Esophagus (tissue), 2 donors: ENCODE data around the gene BCL2A1. TPM values are rescaled to one million over a fixed set of nuclear protein-coding genes. Genes with fewer than 3 reads are reported as not detected.
"Not testable (repeated sequence)": the region's sequence is repeated elsewhere in the genome, so short reads cannot be mapped to it uniquely, and the experiment has no call there.

Source experiments
- H3K27ac ChIP-seq, 2 donors: one replicate each; pipeline ENCODE4 v1.5.1; 2013; ENCODE audit warnings: low read depth in 2 of 2, mild to moderate bottlenecking in 2 of 2, inconsistent platforms in 1 of 2, low read length in 1 of 2, moderate library complexity in 1 of 2
- H3K27me3 ChIP-seq, 2 donors: one replicate each; pipeline ENCODE4 v1.6.1; 2013; ENCODE audit warnings: low read length in 2 of 2, control low read depth in 1 of 2, mild to moderate bottlenecking in 1 of 2; ENCODE audit not compliant: insufficient read depth in 2 of 2, control insufficient read depth in 1 of 2
- H3K36me3 ChIP-seq, 2 donors: one replicate each; pipeline ENCODE4 v1.6.1; 2013; ENCODE audit warnings: low read length in 1 of 2; ENCODE audit not compliant: control insufficient read depth in 2 of 2, insufficient read depth in 2 of 2
- H3K4me1 ChIP-seq, 2 donors: one replicate each; pipeline ENCODE4 v1.6.1; 2013; ENCODE audit warnings: low read length in 1 of 2; ENCODE audit not compliant: control insufficient read depth in 2 of 2, insufficient read depth in 2 of 2
- H3K4me3 ChIP-seq, 2 donors: one replicate each; pipeline ENCODE4 v1.5.1; 2013; ENCODE audit warnings: low read length in 2 of 2, mild to moderate bottlenecking in 2 of 2, low read depth in 1 of 2, moderate library complexity in 1 of 2
- H3K9me3 ChIP-seq, 2 donors: one replicate each; pipeline ENCODE4 v1.6.1; 2013; ENCODE audit warnings: mild to moderate bottlenecking in 2 of 2, low read depth in 1 of 2, low read length in 1 of 2, moderate library complexity in 1 of 2; ENCODE audit not compliant: control insufficient read depth in 2 of 2, insufficient read depth in 1 of 2
- WGBS, 2 donors: extraction: QIAGEN DNeasy Blood & Tissue Kit; methylation state at CpG; one replicate each; pipeline ENCODE4 v1.1.7; 2013; 5-methylcytosine and 5-hydroxymethylcytosine counted together
- polyA plus RNA-seq, 2 donors: library from polyadenylated mRNA; stranded (reverse); fragments of 200-250 nt; gene quantifications; one replicate each; pipeline ENCODE4 v1.2.3, GENCODE V29; 2013
- donor health status: healthy with polysubstance abuse.
- donor health status: Bipolar disorder and iron deficiency.

Gene BCL2A1
- polyA plus RNA-seq, 2 donors: 0.89 to 1.6 TPM

DNA sequence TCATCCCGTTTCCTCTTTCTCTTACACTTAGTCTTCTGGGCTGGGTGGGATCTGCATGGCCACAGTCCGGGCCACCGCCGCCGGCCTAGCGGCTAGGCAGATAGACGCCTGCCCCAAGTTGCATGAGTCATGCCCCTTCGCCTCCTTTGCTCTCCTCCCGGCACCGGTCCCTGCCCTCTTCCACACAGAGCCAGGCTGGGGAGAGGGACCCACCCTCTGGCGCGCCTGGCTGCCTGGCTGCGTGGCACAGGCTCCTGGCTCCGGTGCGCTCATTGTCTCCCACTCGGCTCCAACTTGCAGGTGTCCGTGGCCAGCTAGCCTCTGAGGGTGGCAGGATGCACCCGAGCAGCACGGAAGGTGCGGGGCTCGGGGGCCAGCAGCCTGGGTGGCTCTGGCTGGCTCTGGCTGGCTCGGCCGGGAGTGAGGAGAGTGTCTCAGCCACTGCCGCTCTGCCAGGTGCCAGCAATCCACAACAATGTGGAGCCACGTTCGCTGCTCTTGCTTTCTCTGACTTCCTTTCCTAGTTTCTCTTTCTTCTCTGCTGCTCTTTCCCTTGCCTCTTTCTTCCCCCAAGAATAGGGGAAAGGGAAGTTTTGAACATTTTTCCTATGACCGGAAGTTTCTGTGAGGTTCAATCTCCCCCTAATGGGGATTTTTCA, 51.8 kb downstream of the BCL2A1 start:
- Histone ChIP-seq H3K36me3 (peaks cover 0 to 3% of the 10 kb centered on the region in 2 donors), H3K9me3 (peaks cover 21 to 22% of the 10 kb centered on the region in 2 donors), H3K27ac (no peak overlapping the region), H3K27me3 (no peaks in the 10 kb centered on the region), H3K4me3 (no peak overlapping the region), H3K4me1 (no peaks in the 10 kb centered on the region)
- 95 to 96% methylated on average over 27 of the region's 27 CpGs for WGBS, 2 donors

DNA sequence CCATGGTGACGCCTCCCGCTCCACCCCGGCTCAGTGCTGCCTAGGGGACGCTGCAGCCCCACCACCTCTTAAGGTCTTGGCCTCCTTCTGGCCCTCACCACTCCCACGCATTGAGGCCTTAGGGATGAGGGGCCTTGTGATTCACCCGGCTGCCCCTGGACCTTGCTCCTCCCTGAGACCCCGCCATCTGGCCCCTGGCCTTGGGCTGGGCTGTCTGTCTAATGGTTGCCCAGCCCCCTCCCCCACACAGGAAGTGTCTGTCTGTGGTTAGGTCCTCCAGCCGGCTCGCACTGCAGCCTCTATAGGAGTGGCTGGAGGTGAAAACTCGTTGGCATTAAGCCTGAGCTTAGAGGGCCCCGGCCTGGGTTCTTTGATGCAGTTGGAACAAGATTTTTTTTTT, 52.7 kb downstream of the BCL2A1 start:
- H3K9me3 ChIP-seq: peaks cover 21 to 22% of the 10 kb centered on the region in 2 donors
- peaks cover 0 to 3% of the 10 kb centered on the region in 2 donors for H3K36me3 ChIP-seq
- WGBS, 2 donors: 96 to 97% methylated on average over 11 of the region's 11 CpGs
- H3K4me3 ChIP-seq: no peak overlapping the region
- no peaks in the 10 kb centered on the region for H3K4me1 ChIP-seq
- no peaks in the 10 kb centered on the region for H3K27me3 ChIP-seq
- no peak overlapping the region for H3K27ac ChIP-seq

DNA sequence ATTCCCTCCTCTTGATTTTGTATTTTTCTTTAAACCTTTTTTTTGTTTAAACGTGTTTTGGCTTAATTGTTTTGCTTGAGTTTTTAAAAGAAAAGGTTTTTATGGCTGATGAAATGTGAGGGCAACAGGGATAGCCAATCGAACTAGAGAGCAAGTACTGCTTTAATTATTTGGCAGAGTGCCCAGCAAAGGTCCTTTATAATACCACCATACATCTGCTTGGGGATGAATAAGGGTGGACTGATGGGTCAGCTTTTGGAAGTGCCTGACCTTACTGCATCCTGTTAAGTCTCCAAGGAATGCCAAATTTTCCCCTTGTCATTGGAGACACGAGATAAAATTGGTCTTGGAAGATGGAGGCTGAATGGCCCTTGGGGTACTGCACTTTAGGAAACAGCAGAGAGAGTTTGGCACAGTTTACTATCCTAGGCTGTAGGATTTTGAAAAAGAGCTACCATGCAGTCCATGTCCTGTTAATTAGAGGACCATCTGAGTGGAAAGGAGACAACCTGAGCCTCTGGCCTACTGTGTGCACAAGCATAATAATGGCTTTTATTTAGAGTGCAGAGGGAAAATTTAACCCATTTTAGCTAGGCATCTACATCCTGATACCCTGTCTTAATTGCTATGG, 54.4 kb downstream of the BCL2A1 start:
- H3K9me3 ChIP-seq: peaks cover 21 to 22% of the 10 kb centered on the region in 2 donors
- WGBS, 2 donors: 69 to 89% methylated on average over 3 of the region's 3 CpGs
- H3K4me1 ChIP-seq: no peaks in the 10 kb centered on the region

DNA sequence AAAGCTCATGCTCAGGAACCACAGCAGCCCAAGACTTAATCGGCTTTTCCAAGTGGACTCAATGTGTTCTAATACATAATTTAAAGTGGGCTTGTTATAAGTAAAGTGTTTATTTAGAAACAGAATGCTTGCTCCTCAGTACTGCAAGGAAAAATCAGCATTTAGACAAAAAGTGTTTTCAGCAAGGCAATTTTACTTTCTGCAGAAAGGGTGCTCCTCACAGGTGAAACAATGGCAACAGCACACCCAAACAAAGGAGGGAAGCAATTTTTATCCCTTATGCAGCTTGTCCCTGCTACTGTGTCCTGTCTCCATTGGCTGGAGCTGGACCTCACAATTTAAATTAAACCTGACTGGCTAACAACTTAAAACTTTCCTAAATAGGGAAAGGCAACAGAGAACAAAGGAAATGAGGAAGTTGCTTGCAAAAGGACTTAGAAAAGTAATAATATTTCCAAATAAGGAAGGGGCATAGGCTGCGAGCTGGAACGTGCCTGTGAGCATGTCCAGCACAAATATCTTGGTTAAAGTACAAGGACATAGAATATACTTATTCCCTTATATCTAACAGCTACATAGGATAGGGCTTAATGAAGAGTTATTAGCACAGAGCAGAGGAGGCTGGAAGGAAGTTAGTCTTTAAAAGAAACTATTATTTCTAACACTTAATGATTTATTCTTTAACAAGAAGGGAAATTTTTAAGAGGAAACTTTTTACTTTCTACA, 55.1 kb downstream of the BCL2A1 start:
- H3K36me3 ChIP-seq, H3K4me1 ChIP-seq, H3K27ac ChIP-seq, H3K4me3 ChIP-seq, H3K27me3 ChIP-seq: not testable (repeated sequence)
- peaks cover 20 to 22% of the 10 kb centered on the region in 2 donors for H3K9me3 ChIP-seq
- WGBS, 2 donors: 92 to 94% methylated on average over 3 of the region's 3 CpGs

More for the DNA sequence above, 54.4 kb downstream of the BCL2A1 start:
- H3K36me3 ChIP-seq: peaks cover 0 to 3% of the 10 kb centered on the region in 2 donors
- no peak overlapping the region for H3K4me3 ChIP-seq
- no peaks in the 10 kb centered on the region for H3K27me3 ChIP-seq
- no peak overlapping the region for H3K27ac ChIP-seq

DNA sequence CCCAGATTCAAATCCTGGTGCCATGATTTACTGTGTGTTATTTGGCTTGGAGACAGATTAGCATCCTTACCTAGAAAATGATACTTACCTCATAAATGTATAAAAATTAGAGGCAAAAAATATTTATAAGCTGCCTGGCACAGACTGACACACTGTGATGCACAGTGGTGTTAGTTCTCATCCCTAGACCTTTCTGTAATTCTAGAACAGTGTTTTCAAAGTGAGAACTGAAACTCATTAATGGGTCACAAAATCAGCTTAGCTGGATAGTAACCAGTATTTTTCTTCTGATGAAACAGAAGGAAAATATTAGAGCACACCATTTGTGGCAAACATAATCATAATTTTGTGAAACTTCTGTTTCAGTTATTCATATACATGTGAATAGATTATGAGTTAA, 56.3 kb downstream of the BCL2A1 start:
- no peak overlapping the region for H3K4me3 ChIP-seq
- peaks cover 16 to 18% of the 10 kb centered on the region in 2 donors for H3K9me3 ChIP-seq
- H3K4me1 ChIP-seq: no peaks in the 10 kb centered on the region
- H3K27me3 ChIP-seq: no peaks in the 10 kb centered on the region
- H3K27ac ChIP-seq: no peak overlapping the region
- peaks cover 0 to 3% of the 10 kb centered on the region in 2 donors for H3K36me3 ChIP-seq

Other genes starting within 250 kb of the BCL2A1 start
- gene MTHFS, start 74.2 kb downstream of the BCL2A1 start, polyA plus RNA-seq: 10 to 100 TPM; 17.1 to 32.8 TPM
- 10 to 100 TPM; 37.4 to 47.0 TPM for gene ZFAND6, start 88.5 kb upstream of the BCL2A1 start, polyA plus RNA-seq
- 10 to 100 TPM; 13.8 to 15.9 TPM for gene FAH, start 181.8 kb upstream of the BCL2A1 start, polyA plus RNA-seq